Measurements from ENCODE around the gene RRP36. TPM values are rescaled to one million over a fixed set of nuclear protein-coding genes. Genes with fewer than 3 reads are reported as not detected.

The RRP36 gene
- 89.1 and 93.4 TPM in 2 replicates for total RNA-seq
- long read RNA-seq, partial matches to known transcripts, result 1 of 5 reads
- long read RNA-seq, other reads (novel, unspliced or antisense), result 1 of 5 reads

GRCh38 chr6:43021270-43022047 lies at the start of gene RRP36:
RRP36 (plus strand) TSS chr6:43021623; CDS start chr6:43021655, 32 bp downstream.
- Mint-ChIP-seq H3K4me1 (peaks cover 4% of the 10 kb centered on the region), H3K27ac (ENCODE audit: unreplicated experiment) (peak within 1 kb of the TSS; percentile 97), H3K9me3 (no peaks in the 10 kb centered on the region), H3K36me3 (ENCODE audit: low read depth) (peaks cover 16% of the 10 kb centered on the region), H3K4me3 (peak within 1 kb of the TSS; percentile 95), H3K27me3 (ENCODE audit: low read depth) (no peaks in the 10 kb centered on the region)
- DNase-seq (ENCODE audit: low read depth, low spot score), result peak; percentile 64
- no peak for TF ChIP-seq CTCF (conservative IDR thresholded peaks at IDR 0.05)

DNA sequence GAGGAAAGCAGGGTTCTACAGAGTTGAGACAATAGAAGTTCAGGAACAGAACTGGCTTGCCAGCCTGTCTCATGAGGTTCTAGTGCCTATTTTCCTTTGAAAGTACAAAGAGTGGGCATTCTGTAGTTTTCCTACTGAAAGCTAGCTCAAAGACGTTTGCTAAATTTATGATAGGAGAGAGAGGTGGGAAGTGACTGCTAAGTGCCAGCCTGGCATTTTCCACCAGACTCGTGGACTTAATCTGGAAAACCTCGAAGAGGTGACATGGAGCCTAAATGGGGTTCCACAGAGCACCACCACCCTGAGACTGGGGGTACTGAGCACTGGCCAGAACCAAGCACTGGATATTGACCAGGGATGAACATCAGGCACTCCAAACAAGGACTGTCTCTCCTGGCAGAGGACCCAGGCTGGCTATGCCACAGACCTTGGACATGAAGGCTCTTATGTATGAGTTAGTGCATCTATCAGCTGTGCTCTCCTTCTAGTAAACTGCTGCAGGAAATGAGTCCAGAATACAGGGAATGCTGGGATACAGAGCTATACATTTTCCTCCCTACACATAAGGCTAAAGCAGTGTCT lies 49.6 kb upstream of the RRP36 start:
- Mint-ChIP-seq H3K27ac (ENCODE audit: unreplicated experiment) (no peak overlapping the region), H3K4me1 (peaks cover 2% of the 10 kb centered on the region)
- DNase-seq (ENCODE audit: low read depth, low spot score), result no peak

DNA sequence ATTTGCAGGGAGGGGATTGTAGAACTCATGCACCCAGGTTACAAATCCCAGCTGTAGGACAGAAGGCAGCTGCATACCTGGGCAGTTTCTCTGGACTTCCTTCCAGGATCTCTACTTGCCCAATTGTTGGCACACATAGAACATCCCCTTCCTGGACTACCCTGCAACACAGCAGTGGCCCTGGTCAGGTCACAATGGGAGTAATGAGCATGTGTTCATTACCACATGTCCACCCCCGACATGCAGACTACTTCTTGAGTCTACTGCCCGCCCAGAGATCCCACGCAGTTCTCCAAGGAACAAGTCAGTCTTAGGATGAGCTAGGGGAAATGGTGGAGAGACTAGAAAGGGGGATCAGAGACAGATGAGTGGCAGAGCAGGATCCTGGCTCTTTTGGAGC lies 47.5 kb upstream of the RRP36 start:
- Mint-ChIP-seq H3K9me3 (no peaks in the 10 kb centered on the region), H3K27ac (ENCODE audit: unreplicated experiment) (no peak overlapping the region), H3K27me3 (ENCODE audit: low read depth) (no peaks in the 10 kb centered on the region), H3K4me3 (no peak overlapping the region), H3K36me3 (ENCODE audit: low read depth) (peaks cover 4% of the 10 kb centered on the region), H3K4me1 (peaks cover 10% of the 10 kb centered on the region)
- no peak for TF ChIP-seq CTCF (conservative IDR thresholded peaks at IDR 0.05)
- no peak for DNase-seq (ENCODE audit: low read depth, low spot score)

More for the DNA sequence above, 49.6 kb upstream of the RRP36 start:
- H3K9me3 Mint-ChIP-seq, result no peaks in the 10 kb centered on the region
- H3K36me3 Mint-ChIP-seq (ENCODE audit: low read depth), result peaks cover 4% of the 10 kb centered on the region
- H3K27me3 Mint-ChIP-seq (ENCODE audit: low read depth), result no peaks in the 10 kb centered on the region
- no peak for TF ChIP-seq CTCF (conservative IDR thresholded peaks at IDR 0.05)
- H3K4me3 Mint-ChIP-seq, result peak overlapping the region; percentile 2

GRCh38 chr6:42974919-42975505 lies 46.4 kb upstream of the RRP36 start:
- Mint-ChIP-seq H3K27ac (ENCODE audit: unreplicated experiment) (no peak overlapping the region), H3K36me3 (ENCODE audit: low read depth) (peaks cover 4% of the 10 kb centered on the region), H3K4me3 (no peak overlapping the region), H3K4me1 (peaks cover 20% of the 10 kb centered on the region), H3K9me3 (no peaks in the 10 kb centered on the region), H3K27me3 (ENCODE audit: low read depth) (no peaks in the 10 kb centered on the region)
- DNase-seq (ENCODE audit: low read depth, low spot score), result no peak
- TF ChIP-seq CTCF (conservative IDR thresholded peaks at IDR 0.05), result no peak

GRCh38 chr6:42978487-42978838 lies 43.0 kb upstream of the RRP36 start:
- Mint-ChIP-seq H3K27me3 (ENCODE audit: low read depth) (no peaks in the 10 kb centered on the region), H3K9me3 (no peaks in the 10 kb centered on the region), H3K4me1 (peaks cover 24% of the 10 kb centered on the region), H3K4me3 (peak overlapping the region; percentile 89), H3K36me3 (ENCODE audit: low read depth) (peaks cover 4% of the 10 kb centered on the region), H3K27ac (ENCODE audit: unreplicated experiment) (no peak overlapping the region)
- DNase-seq (ENCODE audit: low read depth, low spot score), result peak; percentile 25
- no peak for TF ChIP-seq CTCF (conservative IDR thresholded peaks at IDR 0.05)
